ENCODE data around the gene MYL6.
A peak's percentile ranks its signal among the peaks of the same experiment; 100 is the strongest.

MYL6 gene

DNA sequence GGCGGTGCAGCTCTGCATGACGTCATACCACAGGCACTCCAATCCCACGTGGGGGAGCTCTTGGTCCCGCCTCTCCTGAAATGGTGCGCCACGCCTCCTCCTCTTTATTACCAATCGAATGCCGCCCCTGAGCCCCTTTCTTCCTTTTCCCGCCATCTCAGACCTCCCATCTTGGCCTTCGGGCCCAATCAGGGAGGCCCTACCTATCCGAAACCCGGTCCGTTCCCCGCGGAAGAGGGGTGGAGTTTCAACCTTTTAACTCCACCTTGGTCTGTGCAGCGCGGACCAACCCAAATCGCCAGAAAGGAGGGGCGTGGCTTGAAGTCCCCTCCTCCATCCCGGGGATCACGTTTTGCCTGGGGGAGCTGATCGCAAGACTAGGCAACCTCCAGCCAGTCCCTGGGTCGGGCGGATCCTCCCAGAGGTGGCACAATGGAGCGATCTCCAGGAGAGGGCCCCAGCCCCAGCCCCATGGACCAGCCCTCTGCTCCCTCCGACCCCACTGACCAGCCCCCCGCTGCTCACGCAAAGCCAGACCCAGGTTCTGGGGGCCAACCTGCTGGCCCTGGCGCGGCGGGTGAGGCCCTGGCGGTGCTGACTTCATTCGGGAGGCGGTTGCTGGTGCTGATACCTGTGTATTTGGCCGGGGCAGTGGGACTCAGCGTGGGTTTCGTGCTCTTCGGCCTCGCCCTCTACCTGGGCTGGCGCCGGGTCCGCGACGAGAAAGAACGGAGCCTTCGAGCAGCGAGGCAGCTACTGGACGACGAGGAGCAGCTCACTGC lies 30.1 kb upstream of the MYL6 start, which contains the start of gene ESYT1 (continued):
- TF ChIP-seq, protein P1, sequence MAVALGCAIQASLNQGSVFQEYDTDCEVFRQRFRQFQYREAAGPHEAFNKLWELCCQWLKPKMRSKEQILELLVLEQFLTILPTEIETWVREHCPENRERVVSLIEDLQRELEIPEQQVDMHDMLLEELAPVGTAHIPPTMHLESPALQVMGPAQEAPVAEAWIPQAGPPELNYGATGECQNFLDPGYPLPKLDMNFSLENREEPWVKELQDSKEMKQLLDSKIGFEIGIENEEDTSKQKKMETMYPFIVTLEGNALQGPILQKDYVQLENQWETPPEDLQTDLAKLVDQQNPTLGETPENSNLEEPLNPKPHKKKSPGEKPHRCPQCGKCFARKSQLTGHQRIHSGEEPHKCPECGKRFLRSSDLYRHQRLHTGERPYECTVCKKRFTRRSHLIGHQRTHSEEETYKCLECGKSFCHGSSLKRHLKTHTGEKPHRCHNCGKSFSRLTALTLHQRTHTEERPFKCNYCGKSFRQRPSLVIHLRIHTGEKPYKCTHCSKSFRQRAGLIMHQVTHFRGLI (tag by site-specific recombination; IDR thresholded peaks at IDR 0.05), result 0 out of 2 replicates have a peak, but pooled peaks have one; percentile 57
- no peak for TF ChIP-seq ZNF138 (tag by site-specific recombination; IDR thresholded peaks at IDR 0.05; ENCODE audit: borderline replicate concordance)
- TF ChIP-seq, protein P2, sequence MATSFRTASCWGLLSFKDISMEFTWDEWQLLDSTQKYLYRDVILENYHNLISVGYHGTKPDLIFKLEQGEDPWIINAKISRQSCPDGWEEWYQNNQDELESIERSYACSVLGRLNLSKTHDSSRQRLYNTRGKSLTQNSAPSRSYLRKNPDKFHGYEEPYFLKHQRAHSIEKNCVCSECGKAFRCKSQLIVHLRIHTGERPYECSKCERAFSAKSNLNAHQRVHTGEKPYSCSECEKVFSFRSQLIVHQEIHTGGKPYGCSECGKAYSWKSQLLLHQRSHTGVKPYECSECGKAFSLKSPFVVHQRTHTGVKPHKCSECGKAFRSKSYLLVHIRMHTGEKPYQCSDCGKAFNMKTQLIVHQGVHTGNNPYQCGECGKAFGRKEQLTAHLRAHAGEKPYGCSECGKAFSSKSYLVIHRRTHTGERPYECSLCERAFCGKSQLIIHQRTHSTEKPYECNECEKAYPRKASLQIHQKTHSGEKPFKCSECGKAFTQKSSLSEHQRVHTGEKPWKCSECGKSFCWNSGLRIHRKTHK (tag by site-specific recombination; IDR thresholded peaks at IDR 0.05), result no peak
- no peak for TF ChIP-seq SALL2 (tag by site-specific recombination; IDR thresholded peaks at IDR 0.05; ENCODE audit: borderline replicate concordance)
- TF ChIP-seq FEZF1 (tag by site-specific recombination; IDR thresholded peaks at IDR 0.05), result no peak
- peak; percentile 100 for TF ChIP-seq ZNF366 (tag by site-specific recombination; conservative IDR thresholded peaks at IDR 0.05)
- peak; percentile 98 for TF ChIP-seq ZBTB21 (tag by site-specific recombination; IDR thresholded peaks at IDR 0.05)
- peak; percentile 53 for TF ChIP-seq ZSCAN30 (tag by site-specific recombination; IDR thresholded peaks at IDR 0.05)
- no peak for TF ChIP-seq ZNF837 (tag by site-specific recombination; IDR thresholded peaks at IDR 0.05)
- TF ChIP-seq, protein P3, sequence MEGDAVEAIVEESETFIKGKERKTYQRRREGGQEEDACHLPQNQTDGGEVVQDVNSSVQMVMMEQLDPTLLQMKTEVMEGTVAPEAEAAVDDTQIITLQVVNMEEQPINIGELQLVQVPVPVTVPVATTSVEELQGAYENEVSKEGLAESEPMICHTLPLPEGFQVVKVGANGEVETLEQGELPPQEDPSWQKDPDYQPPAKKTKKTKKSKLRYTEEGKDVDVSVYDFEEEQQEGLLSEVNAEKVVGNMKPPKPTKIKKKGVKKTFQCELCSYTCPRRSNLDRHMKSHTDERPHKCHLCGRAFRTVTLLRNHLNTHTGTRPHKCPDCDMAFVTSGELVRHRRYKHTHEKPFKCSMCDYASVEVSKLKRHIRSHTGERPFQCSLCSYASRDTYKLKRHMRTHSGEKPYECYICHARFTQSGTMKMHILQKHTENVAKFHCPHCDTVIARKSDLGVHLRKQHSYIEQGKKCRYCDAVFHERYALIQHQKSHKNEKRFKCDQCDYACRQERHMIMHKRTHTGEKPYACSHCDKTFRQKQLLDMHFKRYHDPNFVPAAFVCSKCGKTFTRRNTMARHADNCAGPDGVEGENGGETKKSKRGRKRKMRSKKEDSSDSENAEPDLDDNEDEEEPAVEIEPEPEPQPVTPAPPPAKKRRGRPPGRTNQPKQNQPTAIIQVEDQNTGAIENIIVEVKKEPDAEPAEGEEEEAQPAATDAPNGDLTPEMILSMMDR (tag by site-specific recombination; IDR thresholded peaks at IDR 0.05), result peak; percentile 67; the same call in 1 of the 2 replicates
- TF ChIP-seq, protein P4, sequence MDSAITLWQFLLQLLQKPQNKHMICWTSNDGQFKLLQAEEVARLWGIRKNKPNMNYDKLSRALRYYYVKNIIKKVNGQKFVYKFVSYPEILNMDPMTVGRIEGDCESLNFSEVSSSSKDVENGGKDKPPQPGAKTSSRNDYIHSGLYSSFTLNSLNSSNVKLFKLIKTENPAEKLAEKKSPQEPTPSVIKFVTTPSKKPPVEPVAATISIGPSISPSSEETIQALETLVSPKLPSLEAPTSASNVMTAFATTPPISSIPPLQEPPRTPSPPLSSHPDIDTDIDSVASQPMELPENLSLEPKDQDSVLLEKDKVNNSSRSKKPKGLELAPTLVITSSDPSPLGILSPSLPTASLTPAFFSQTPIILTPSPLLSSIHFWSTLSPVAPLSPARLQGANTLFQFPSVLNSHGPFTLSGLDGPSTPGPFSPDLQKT (IDR thresholded peaks at IDR 0.05; ENCODE audit: borderline replicate concordance, low read depth, low read length), result no peak
- TF ChIP-seq ZNF302 (tag by site-specific recombination; IDR thresholded peaks at IDR 0.05; ENCODE audit: low read depth), result no peak
- TF ChIP-seq, protein P5, sequence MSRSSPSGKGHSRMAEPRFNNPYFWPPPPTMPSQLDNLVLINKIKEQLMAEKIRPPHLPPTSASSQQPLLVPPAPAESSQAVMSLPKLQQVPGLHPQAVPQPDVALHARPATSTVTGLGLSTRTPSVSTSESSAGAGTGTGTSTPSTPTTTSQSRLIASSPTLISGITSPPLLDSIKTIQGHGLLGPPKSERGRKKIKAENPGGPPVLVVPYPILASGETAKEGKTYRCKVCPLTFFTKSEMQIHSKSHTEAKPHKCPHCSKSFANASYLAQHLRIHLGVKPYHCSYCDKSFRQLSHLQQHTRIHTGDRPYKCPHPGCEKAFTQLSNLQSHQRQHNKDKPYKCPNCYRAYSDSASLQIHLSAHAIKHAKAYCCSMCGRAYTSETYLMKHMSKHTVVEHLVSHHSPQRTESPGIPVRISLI (tag by site-specific recombination; IDR thresholded peaks at IDR 0.05), result no peak
- no peak for TF ChIP-seq ZNF169 (tag by site-specific recombination; IDR thresholded peaks at IDR 0.05)
- TF ChIP-seq ZNF423 (tag by site-specific recombination; IDR thresholded peaks at IDR 0.05), result no peak
- TF ChIP-seq, protein P6, sequence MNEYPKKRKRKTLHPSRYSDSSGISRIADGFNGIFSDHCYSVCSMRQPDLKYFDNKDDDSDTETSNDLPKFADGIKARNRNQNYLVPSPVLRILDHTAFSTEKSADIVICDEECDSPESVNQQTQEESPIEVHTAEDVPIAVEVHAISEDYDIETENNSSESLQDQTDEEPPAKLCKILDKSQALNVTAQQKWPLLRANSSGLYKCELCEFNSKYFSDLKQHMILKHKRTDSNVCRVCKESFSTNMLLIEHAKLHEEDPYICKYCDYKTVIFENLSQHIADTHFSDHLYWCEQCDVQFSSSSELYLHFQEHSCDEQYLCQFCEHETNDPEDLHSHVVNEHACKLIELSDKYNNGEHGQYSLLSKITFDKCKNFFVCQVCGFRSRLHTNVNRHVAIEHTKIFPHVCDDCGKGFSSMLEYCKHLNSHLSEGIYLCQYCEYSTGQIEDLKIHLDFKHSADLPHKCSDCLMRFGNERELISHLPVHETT (tag by site-specific recombination; IDR thresholded peaks at IDR 0.05), result no peak; the same call in 1 of the 2 replicates
- TF ChIP-seq SP3 (tag by site-specific recombination; IDR thresholded peaks at IDR 0.05), result peak; percentile 94
- TF ChIP-seq ZBTB20 (tag by site-specific recombination; IDR thresholded peaks at IDR 0.05), result peak; percentile 56
- TF ChIP-seq ZNF670 (tag by site-specific recombination; IDR thresholded peaks at IDR 0.05; ENCODE audit: low read depth), result no peak
- TF ChIP-seq ZBTB1 (tag by site-specific recombination; IDR thresholded peaks at IDR 0.05), result no peak
- TF ChIP-seq ZNF341 (tag by site-specific recombination; IDR thresholded peaks at IDR 0.05; ENCODE audit: low read depth), result peak; percentile 52; the same call in 1 of the 2 replicates
- TF ChIP-seq ZBTB7A (tag by site-specific recombination; IDR thresholded peaks at IDR 0.05; ENCODE audit: low read depth), result no peak
- no peak for TF ChIP-seq TRIM28 (IDR thresholded peaks at IDR 0.05; ENCODE audit: borderline replicate concordance, low read length)
- TF ChIP-seq ZNF473 (tag by site-specific recombination; IDR thresholded peaks at IDR 0.05), result no peak
- TF ChIP-seq ZNF585B (tag by site-specific recombination; IDR thresholded peaks at IDR 0.05), result no peak
- TF ChIP-seq, protein P7, sequence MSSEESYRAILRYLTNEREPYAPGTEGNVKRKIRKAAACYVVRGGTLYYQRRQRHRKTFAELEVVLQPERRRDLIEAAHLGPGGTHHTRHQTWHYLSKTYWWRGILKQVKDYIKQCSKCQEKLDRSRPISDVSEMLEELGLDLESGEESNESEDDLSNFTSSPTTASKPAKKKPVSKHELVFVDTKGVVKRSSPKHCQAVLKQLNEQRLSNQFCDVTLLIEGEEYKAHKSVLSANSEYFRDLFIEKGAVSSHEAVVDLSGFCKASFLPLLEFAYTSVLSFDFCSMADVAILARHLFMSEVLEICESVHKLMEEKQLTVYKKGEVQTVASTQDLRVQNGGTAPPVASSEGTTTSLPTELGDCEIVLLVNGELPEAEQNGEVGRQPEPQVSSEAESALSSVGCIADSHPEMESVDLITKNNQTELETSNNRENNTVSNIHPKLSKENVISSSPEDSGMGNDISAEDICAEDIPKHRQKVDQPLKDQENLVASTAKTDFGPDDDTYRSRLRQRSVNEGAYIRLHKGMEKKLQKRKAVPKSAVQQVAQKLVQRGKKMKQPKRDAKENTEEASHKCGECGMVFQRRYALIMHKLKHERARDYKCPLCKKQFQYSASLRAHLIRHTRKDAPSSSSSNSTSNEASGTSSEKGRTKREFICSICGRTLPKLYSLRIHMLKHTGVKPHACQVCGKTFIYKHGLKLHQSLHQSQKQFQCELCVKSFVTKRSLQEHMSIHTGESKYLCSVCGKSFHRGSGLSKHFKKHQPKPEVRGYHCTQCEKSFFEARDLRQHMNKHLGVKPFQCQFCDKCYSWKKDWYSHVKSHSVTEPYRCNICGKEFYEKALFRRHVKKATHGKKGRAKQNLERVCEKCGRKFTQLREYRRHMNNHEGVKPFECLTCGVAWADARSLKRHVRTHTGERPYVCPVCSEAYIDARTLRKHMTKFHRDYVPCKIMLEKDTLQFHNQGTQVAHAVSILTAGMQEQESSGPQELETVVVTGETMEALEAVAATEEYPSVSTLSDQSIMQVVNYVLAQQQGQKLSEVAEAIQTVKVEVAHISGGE (tag by site-specific recombination; conservative IDR thresholded peaks at IDR 0.05; ENCODE audit: low read depth), result peak; percentile 84
- no peak for TF ChIP-seq EGR2 (tag by site-specific recombination; IDR thresholded peaks at IDR 0.05; ENCODE audit: low read depth)
- TF ChIP-seq ZNF707 (tag by site-specific recombination; IDR thresholded peaks at IDR 0.05), result no peak
